GM12873 (cell line): ENCODE results near the gene PARK7.
A peak's percentile ranks its signal among the peaks of the same experiment; 100 is the strongest.

Source experiments
- TF ChIP-seq, protein P1 (sequence below): IDR thresholded peaks from 2 replicates; pipeline ENCODE4 v1.5.1; 2012; ENCODE audit warnings: low read depth, mild to moderate bottlenecking, moderate library complexity, low read length, control low read depth; ENCODE audit not compliant: insufficient read depth; ENCODE audit errors: missing control alignments

The PARK7 gene

GRCh38 chr1:7961216-7962013 lies at the start of gene PARK7:
PARK7 (plus strand) TSS chr1:7961711; CDS start chr1:7962786, 1,075 bp downstream.
- TF ChIP-seq, protein P1, sequence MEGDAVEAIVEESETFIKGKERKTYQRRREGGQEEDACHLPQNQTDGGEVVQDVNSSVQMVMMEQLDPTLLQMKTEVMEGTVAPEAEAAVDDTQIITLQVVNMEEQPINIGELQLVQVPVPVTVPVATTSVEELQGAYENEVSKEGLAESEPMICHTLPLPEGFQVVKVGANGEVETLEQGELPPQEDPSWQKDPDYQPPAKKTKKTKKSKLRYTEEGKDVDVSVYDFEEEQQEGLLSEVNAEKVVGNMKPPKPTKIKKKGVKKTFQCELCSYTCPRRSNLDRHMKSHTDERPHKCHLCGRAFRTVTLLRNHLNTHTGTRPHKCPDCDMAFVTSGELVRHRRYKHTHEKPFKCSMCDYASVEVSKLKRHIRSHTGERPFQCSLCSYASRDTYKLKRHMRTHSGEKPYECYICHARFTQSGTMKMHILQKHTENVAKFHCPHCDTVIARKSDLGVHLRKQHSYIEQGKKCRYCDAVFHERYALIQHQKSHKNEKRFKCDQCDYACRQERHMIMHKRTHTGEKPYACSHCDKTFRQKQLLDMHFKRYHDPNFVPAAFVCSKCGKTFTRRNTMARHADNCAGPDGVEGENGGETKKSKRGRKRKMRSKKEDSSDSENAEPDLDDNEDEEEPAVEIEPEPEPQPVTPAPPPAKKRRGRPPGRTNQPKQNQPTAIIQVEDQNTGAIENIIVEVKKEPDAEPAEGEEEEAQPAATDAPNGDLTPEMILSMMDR: peak; percentile 61

- TF ChIP-seq, protein P1: no peak
Observed at GRCh38 chr1:7912145-7912544, 49.4 kb upstream of the PARK7 start.

DNA sequence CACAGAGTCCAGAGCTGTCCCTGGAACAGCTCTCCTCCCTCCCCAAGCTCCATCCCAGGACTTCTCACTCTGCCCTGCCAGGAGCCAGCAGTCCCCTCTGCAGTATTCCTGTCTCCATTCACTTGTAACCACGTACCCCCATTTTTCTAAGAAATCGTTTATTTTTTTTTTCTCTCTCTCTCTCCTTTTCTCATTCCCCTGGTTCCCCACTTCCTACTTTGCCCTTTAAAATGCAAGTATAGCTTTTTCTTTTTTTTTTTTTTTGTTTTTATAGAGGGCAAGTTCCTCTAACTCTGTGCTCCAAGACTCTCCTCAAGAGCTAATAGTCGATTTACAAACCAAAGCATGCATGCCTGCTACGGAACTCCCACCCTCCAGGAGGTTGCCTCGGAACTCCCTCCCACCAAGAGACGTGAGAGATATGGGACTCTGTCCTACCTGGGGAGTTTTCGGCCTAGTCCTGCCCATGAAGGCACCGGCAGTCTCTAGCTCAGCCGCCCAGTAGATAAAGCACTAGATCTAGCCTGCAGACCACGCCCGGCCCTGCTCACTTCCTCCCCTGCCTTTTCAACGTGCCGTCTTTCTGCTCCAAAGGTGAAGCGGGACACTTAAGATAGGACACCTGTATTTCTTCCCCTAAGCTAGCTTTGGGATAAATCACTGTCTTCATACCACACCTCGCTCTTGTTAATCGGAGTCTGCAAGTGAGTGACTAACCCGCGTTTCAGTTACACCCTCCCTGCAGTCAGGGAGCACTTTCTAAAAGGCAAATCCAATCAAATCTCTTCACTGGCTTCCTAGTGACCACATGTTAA lies 48.6 kb upstream of the PARK7 start:
- TF ChIP-seq, protein P1: no peak

GRCh38 chr1:7915826-7916500 lies 45.5 kb upstream of the PARK7 start:
- TF ChIP-seq, protein P1: no peak

DNA sequence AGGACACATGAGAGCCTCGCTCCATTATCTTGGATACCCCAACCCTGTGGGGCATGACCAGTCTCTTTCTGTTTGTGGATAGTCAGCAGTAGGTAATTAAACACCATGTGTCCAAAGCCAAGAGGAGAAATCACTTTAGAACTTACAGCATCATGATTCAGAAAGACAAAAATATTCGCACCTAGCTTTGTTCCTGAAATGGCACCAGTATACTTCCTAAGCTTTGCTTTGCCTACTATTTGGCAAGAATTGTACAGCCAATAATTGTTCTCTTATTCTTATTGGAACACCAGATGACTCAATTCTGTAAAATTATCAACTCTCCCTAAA lies 45.0 kb upstream of the PARK7 start:
- TF ChIP-seq, protein P1: no peak

GRCh38 chr1:7919880-7920279 lies 41.6 kb upstream of the PARK7 start:
- TF ChIP-seq, protein P1: no peak

GRCh38 chr1:7921796-7922195 lies 39.7 kb upstream of the PARK7 start:
- TF ChIP-seq, protein P1: no peak
